ENCODE data around the gene ERCC6.
A peak's percentile ranks its signal among the peaks of the same experiment; 100 is the strongest.

ERCC6 gene

DNA sequence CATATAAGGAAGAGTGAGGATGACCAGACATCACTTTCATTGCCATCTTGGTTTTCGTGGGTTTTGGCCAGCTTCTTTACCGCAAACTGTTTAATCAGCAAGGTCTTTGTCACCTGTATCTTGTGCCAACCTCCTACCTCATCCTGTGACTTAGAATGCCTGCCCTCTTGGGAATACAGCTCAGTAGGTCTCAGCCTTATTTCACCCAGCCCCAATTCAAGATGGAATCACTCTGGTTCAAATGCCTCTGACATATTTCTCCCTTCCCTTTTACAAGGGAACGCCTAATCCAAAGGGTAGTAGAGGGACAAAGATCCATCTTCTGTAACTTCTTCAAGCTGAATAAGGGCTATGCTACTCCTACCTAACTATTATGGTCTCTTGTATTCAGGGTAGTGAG lies 4.7 kb upstream of the ERCC6 start:
- no peak for DNase-seq

DNA sequence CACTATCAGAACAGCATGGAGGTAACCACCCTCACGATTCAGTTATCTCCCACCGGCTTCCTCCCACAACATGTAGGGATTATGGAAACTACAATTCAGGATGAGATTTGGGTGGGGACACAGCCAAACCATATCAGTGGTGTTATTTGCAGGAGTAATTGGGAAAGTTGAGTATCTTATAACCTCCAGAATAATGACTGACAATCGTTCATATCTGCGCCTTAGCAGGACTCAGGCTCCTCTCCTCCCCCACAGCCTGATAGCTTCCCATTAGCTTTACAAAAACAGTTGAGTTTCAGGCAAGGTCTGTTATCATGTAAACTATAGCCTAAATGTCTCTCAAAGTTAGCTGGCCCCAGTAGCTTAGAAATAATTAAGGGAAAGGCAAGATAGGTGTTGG lies 3.4 kb upstream of the ERCC6 start:
- no peak for DNase-seq

GRCh38 chr10:49541762-49542161 lies 2.8 kb upstream of the ERCC6 start:
- DNase-seq, result no peak

DNA sequence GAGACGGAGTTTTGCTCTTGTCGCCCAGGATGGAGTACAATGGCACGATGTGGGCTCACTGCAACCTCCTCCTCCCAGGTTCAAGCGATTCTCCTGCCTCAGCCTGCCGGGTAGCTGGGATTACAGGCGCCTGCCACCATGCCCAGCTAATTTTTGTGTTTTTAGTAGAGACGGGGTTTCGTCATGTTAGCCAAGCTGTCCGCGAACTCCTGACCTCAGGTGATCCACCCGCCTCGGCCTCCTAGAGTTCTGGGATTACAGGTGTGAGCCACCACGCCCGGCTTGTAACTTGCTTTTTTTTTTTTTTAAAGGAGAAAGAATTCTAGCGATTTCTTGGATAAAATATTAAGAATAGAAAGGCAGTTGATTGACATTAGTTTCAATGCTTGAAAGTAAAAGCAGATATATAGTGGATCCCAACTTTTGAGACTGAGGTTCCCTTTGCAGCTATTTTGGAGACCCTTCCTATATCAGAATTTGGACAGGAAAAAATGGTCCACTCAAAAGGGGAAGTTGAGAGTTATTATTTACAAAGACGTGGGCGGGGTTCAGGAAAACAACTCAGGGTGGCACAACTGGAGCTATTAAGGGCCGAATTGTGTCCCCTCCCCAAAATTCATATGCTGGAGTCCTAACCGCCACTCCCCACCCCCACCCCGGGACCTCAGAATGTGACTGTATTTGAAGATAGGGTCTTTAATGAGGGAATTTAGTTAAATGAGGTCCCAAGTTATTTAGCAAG lies 1.3 kb upstream of the ERCC6 start:
- no peak for DNase-seq

DNA sequence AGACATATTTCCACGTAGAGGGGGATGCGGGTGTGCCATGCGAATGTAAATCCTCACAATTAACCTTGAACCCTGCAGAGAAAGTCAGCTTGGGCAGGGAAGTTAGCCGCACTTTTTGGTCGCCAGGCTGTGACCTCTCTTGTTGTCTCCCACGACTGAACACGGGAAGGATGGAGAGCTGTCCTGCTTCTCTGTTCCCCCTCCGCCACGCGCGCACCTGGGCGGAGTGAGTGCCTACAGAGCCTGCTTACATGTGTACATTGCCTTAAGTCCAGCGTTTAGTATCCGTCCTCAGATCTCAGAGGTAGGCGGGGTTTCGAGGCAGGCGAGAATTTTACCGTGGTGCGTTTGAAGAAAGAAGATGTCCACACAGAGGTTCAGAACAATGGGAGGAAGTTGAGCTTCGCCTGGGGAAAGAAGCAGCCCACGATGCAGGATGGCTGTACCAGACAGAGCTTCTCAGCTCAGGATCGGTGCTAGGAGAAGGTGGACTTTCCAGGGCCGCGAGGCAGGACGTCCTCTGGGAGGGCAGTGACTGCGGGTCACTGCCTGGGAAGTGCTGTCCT lies 482 bp upstream of the ERCC6 start:
- no peak for DNase-seq

DNA sequence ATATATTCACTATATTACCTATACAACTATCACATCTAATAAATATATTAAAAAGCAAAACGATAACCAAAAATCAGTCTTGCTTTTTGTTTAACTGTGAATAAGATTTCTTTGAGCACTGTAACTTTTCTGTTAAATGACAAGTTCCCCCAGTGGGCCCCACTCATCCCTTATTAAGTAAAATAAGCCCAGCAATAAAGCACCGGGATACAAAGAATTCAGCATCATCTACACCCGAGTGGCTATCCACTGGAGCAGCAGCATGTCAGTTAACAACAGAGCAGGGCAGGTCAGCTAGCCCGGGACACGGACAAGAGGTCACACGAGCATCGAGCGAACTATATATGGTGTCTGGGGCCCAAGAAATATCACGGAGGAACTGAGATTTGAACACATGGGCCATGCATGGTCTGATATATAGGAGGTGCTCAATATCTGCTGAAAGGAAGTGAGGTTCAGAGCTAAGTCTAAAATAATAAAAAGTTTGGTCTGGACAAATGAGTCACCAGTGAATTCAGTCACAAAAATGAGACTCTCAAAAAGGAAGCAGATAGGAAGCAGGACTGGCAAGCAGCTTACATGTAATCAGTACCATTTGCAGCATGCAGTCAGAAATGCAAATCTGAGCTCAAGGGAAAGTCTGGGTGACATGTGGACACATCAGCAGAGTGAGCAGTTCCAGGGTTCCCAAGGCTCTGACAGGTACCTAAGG lies 4.1 kb downstream of the ERCC6 start:
- no peak for DNase-seq

- no peak for DNase-seq
These were observed 6.5 kb downstream of the ERCC6 start for GRCh38 chr10:49532461-49532860.

- no peak for DNase-seq
These were observed 9.9 kb downstream of the ERCC6 start for GRCh38 chr10:49528977-49529506.

GRCh38 chr10:49527850-49528249 lies 11.1 kb downstream of the ERCC6 start:
- DNase-seq, result no peak

DNA sequence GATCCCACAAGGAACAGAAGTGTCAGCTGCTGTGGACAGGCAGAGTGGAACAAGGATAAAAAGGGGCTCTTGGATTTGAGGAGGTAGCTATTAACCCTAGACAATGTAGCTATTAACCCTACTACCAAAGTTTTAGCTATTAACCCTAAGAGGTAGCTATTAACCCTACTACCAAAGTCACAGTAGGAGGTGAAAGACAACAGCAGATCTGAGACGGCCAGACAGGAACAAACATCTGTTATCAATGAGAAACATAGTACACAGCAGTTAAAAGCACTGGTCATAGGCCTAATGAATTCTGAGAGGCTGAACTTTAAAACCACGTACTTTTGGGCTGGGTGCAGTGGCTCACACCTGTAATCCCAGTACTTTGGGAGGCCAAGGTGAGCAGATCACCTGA lies 11.9 kb downstream of the ERCC6 start:
- DNase-seq, result no peak

GRCh38 chr10:49526619-49527018 lies 12.3 kb downstream of the ERCC6 start:
- DNase-seq, result no peak

DNA sequence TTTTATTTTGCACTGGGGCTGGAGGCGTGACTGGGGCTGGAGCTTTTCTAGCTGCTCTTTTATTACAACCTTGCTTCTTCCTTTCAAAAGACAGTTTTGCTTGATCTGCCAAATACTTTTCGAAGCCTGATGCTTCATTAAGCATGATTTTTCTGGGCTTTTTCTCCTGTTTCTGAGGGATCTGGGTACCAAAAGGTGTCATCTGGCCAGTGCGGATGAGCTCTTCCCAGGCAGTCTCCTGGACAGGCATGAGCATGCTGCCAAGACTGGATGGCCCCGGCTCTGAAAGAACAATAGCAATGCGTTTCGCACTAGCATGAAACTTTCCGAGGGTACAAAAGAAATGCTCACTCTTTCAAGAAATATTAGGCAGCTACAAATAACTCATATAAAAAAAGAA lies 14.4 kb downstream of the ERCC6 start:
- no peak for DNase-seq

DNA sequence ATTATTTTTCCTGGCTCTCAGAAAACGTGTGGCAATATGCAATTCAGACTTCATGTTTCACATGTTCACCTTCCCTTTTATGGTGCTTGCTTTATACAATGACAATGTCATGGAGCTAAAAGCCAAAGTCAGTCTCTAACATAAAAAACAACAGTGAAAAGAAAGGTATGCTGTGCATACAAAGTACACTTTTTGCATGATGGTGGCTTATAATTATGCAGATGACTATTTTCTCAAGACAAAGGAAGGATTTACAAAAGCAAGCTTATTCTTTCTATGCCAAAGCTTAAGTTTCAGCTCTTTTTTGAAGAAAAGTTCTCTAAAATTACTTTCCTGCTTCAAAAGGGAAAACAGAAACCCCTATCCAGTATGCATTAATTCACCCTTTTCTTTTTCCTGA lies 15.6 kb downstream of the ERCC6 start:
- no peak for DNase-seq

- DNase-seq, result no peak
These were observed 17.9 kb downstream of the ERCC6 start for GRCh38 chr10:49521062-49521461.

GRCh38 chr10:49520122-49520775 lies 18.7 kb downstream of the ERCC6 start:
- no peak for DNase-seq

- no peak for DNase-seq
These were observed 19.2 kb downstream of the ERCC6 start for GRCh38 chr10:49519717-49520116.

DNA sequence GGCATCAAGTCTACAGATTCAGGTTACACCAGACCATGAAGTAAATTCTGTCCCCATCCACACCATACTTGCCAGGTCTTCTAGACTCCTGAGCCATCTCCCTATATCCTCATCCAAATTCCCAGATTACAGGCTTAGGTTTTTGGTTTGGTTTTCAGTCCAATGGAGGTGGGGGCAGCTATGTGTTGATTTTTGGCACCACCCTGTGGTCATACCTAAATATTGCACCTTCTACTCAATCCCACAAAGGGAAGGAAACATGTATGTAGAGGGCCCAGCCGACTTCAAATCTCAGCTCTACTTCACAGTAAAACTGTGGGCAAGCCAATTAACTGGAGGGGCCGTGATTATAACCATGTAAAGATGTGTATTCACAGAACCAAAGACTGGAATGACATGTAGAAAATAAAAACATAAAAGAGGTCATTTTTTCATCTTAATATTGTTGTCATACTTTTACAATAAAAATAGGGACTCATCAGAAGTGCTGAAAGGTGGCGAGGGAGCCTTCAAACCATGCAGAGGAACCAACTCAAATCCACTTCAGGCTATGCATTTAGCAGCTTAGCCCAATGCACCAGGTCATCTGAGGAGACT lies 19.8 kb downstream of the ERCC6 start:
- DNase-seq, result peak in 1 of 2 experiments; percentile 29

GRCh38 chr10:49518566-49518965 lies 20.4 kb downstream of the ERCC6 start:
- no peak for DNase-seq

DNA sequence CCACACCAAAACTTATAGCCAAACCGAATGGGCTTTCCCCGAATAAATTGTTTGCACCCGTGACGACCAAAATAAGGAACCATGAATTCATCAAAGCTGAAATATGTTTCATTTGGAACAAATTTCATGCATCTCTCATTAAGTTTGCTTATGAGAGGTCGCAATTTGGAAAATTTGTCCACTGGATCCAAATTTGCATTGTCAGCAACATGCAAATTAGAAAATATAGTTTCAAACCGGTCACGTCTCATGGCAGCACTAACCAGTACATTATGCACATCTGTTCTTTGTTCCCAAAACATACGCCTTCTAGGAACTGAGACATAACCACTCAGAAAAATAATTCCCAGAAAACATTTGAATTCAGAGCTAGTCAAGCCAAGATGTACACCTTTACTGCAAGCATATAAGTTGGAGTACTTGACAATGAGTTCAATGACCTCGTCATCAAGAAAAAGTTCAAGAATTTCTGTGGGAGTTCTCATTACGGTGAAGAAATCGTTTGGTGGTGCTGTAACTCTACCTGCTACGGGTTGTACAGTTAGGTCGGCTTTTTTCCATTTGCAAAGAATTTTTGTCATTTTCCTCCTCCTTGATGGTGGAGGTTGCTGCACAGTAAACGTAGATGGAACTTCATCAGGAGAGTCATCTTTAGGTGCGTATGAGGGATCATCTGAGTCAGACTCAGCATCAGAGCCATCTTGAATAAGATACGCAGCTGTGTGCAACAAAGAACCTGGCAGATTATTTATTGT lies 22.5 kb downstream of the ERCC6 start:
- no peak for DNase-seq

- DNase-seq, result peak in 1 of 2 experiments; percentile 26
These were observed 26.7 kb downstream of the ERCC6 start for GRCh38 chr10:49512121-49512809.

GRCh38 chr10:49509771-49510303 lies 29.1 kb downstream of the ERCC6 start:
- DNase-seq, result no peak

All from NCI-H446 (cell line).